CD4-positive, alpha-beta T cell (primary cell): ENCODE results near the gene FOXB1. TPM values are rescaled to one million over a fixed set of nuclear protein-coding genes. Genes with fewer than 3 reads are reported as not detected.
A peak's percentile ranks its signal among the peaks of the same experiment; 100 is the strongest.

Source experiments
- ATAC-seq: fragments of 200-7000 bp; cut with Tn5 transposase; one replicate; pipeline ENCODE4 v1.10.0; 2022; ENCODE audit warnings: mild to moderate bottlenecking; ENCODE audit not compliant: poor library complexity
- CTCF ChIA-PET: fragments of 350-600 bp; sonication (Branson Sonifier 250); formaldehyde crosslinking; loops from one replicate; lab custom pipeline; 2021; ENCODE audit warnings: antibody characterized with exemption, inconsistent platforms; lab: Charles Lee
- POLR2A ChIA-PET: fragments of 350-600 bp; sonication (Branson Sonifier 250); formaldehyde crosslinking; loops from one replicate; lab custom pipeline; 2021; ENCODE audit warnings: antibody characterized with exemption, inconsistent platforms; lab: Charles Lee
- DNase-seq, 14 experiments: peaks; one replicate each; pipeline ENCODE4 v3.0.0-alpha.2; 2013 to 2020; ENCODE audit warnings: mixed read lengths in 2 of 14
- H3K27ac ChIP-seq, 2 donors: one replicate each; pipeline versions ENCODE4 v1.5.1 to v1.7.0; 2013; ENCODE audit warnings: low read length in 2 of 2, low read depth in 1 of 2, mild to moderate bottlenecking in 1 of 2
- H3K27me3 ChIP-seq, 2 experiments: 1 replicate in 1 of 2; 2 replicates in 1 of 2; pipeline versions ENCODE4 v1.6.1 to v1.7.0; 2013; ENCODE audit warnings: low read length in 2 of 2, control low read depth in 1 of 2, mild to moderate bottlenecking in 1 of 2, moderate library complexity in 1 of 2; ENCODE audit not compliant: insufficient read depth in 2 of 2, control insufficient read depth in 1 of 2
- H3K36me3 ChIP-seq: one replicate; pipeline ENCODE4 v1.6.1; 2013; ENCODE audit warnings: low read length, control low read depth; ENCODE audit not compliant: insufficient read depth
- H3K4me1 ChIP-seq: one replicate; pipeline ENCODE4 v1.6.1; 2013; ENCODE audit warnings: low read length, control low read depth; ENCODE audit not compliant: insufficient read depth
- H3K4me3 ChIP-seq: one replicate; pipeline ENCODE4 v1.5.1; 2013; ENCODE audit warnings: mild to moderate bottlenecking, low read length, moderate library complexity
- H3K9me3 ChIP-seq, 2 experiments: 1 replicate in 1 of 2; 2 replicates in 1 of 2; pipeline versions ENCODE4 v1.6.1 to v1.7.0; 2013; ENCODE audit warnings: low read length in 2 of 2, mild to moderate bottlenecking in 2 of 2, control low read depth in 1 of 2, moderate library complexity in 1 of 2; ENCODE audit not compliant: control insufficient read depth in 1 of 2, insufficient read depth in 1 of 2
- H3K27ac Mint-ChIP-seq: one replicate; pipeline ENCODE4 v1.8.0; 2020; ENCODE audit warnings: mixed read lengths
- H3K27me3 Mint-ChIP-seq: one replicate; pipeline ENCODE4 v1.8.0; 2021; ENCODE audit warnings: mixed read lengths
- H3K36me3 Mint-ChIP-seq: one replicate; pipeline ENCODE4 v1.8.0; 2021; ENCODE audit warnings: low read depth, mixed read lengths
- H3K4me1 Mint-ChIP-seq: one replicate; pipeline ENCODE4 v1.8.0; 2021; ENCODE audit warnings: low read depth, mixed read lengths
- H3K4me3 Mint-ChIP-seq: one replicate; pipeline ENCODE4 v1.8.0; 2020; ENCODE audit warnings: mild to moderate bottlenecking, mixed read lengths
- H3K9me3 Mint-ChIP-seq: one replicate; pipeline ENCODE4 v1.8.0; 2020; ENCODE audit warnings: mixed read lengths
- intact Hi-C, 2 experiments: fragments of 100-400 bp; cut with DNase I in 1 of 2; cut with micrococcal nuclease in 1 of 2; formaldehyde crosslinking; loops; one replicate each; pipeline versions ENCODE4 v1.15.1 to v1.9.0; 2023 to 2025; cut with DNase I, micrococcal nuclease
- total RNA-seq, 174 experiments: library from RNA in 2 of 174; stranded (reverse) in 2 of 174; gene quantifications; one replicate each; pipeline ENCODE4 v1.2.3 and lab custom pipeline; 2021 to 2026
- TF ChIP-seq, protein P1 (sequence below): fragments of 200-600 bp; IDR thresholded peaks from one replicate; pipeline ENCODE4 v1.8.0; 2022; ENCODE audit warnings: antibody characterized with exemption, mild to moderate bottlenecking

FOXB1 gene
- total RNA-seq, 2 experiments from 2014 or later = 0.14 to 0.19 TPM

DNA sequence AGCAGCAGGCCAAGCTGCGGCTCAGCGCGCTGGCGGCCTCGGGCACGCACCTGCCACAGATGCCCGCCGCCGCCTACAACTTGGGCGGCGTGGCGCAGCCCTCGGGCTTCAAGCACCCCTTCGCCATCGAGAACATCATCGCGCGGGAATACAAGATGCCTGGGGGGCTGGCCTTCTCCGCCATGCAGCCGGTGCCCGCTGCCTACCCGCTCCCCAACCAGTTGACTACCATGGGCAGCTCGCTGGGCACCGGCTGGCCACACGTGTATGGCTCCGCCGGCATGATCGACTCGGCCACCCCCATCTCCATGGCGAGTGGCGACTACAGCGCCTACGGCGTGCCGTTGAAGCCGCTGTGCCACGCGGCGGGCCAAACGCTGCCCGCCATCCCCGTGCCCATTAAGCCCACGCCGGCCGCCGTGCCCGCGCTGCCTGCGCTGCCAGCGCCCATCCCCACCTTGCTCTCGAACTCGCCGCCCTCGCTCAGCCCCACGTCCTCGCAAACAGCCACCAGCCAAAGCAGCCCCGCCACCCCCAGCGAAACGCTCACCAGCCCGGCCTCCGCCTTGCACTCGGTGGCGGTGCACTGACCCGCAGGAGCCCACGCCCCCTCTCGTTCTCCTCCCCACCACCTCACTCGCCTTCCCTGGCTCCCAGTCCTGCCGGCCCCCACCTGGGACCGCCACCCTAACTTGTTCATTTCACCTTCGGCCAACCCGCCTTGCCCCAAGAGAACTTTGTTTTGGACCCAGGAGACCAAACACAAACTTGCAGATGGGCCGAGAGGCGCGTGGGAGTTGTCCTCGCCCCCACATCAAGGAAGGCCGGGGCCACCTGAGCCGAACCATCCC lies 1.5 kb downstream of the FOXB1 start:
- peaks cover 11 to 45% of the 10 kb centered on the region in 2 experiments for H3K9me3 ChIP-seq
- TF ChIP-seq, protein P1, sequence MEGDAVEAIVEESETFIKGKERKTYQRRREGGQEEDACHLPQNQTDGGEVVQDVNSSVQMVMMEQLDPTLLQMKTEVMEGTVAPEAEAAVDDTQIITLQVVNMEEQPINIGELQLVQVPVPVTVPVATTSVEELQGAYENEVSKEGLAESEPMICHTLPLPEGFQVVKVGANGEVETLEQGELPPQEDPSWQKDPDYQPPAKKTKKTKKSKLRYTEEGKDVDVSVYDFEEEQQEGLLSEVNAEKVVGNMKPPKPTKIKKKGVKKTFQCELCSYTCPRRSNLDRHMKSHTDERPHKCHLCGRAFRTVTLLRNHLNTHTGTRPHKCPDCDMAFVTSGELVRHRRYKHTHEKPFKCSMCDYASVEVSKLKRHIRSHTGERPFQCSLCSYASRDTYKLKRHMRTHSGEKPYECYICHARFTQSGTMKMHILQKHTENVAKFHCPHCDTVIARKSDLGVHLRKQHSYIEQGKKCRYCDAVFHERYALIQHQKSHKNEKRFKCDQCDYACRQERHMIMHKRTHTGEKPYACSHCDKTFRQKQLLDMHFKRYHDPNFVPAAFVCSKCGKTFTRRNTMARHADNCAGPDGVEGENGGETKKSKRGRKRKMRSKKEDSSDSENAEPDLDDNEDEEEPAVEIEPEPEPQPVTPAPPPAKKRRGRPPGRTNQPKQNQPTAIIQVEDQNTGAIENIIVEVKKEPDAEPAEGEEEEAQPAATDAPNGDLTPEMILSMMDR = no peak
- H3K9me3 Mint-ChIP-seq = peaks cover 4% of the 10 kb centered on the region
- H3K4me3 ChIP-seq = peak overlapping the region; percentile 55
- peaks cover 70 to 100% of the 10 kb centered on the region in 2 experiments for H3K27me3 ChIP-seq
- H3K36me3 Mint-ChIP-seq = peaks cover 16% of the 10 kb centered on the region
- ChIA-PET POLR2A (interaction anchor here (1.1 to 2.5 kb wide), 7 partner anchors 8 to 316 kb away, joined by 3 to 13 read pairs (median 6); partner anchors contain the start of gene BNIP2), CTCF (no interaction called here)
- DNase-seq (peak in 4 of 14 experiments; percentile 8 to 36 (median 22)), ATAC-seq (no peak)
- H3K4me1 Mint-ChIP-seq = peaks cover 53% of the 10 kb centered on the region
- intact Hi-C loops = loop anchor here in 1 of 2 experiments (5.0 kb wide), 2 partner anchors 122 to 253 kb away; no protein-coding TSS in a partner anchor
- H3K27ac ChIP-seq = no peak overlapping the region
- H3K4me1 ChIP-seq = peaks cover 39% of the 10 kb centered on the region
- peaks cover 98% of the 10 kb centered on the region for H3K27me3 Mint-ChIP-seq
- peak overlapping the region; percentile 91 for H3K4me3 Mint-ChIP-seq
- peak overlapping the region; percentile 81 for H3K27ac Mint-ChIP-seq
- no peaks in the 10 kb centered on the region for H3K36me3 ChIP-seq

DNA sequence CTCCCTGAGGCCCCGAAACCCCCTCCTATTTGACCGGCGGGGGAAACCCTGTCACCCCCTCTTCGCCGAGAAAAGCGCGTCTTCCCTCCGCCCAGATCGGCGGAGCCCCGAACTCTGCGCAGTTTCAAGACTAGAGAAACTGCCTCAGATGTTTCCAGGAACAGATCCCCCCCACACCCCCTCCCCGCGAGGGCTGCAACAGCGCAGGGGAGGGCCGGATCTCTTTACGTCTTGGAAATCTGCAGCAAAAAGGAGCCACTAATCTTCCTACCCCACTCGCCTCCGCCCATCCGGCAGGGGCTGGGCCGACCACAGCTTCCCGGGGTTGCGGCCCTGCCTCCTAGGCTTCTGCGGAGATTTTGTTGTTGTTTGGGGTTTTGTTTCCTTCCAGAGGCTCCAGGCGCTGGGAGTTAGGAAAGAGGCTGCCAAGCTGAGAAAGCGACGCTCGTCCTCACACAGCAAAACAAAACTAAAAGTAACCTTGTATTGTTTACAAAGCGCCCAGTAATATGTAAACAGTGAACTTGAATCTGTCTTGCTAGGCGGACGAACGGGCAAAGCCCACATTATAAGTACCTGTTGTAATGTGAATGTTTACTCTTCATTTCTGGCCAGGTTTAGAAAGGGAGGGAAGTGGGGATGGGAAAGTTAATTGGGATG lies 2.2 kb downstream of the FOXB1 start:
- H3K4me1 ChIP-seq = peaks cover 38% of the 10 kb centered on the region
- peak overlapping the region; percentile 55 for H3K4me3 ChIP-seq
- peaks cover 67 to 100% of the 10 kb centered on the region in 2 experiments for H3K27me3 ChIP-seq
- peak overlapping the region; percentile 81 for H3K27ac Mint-ChIP-seq
- H3K9me3 ChIP-seq = peaks cover 11 to 40% of the 10 kb centered on the region in 2 experiments
- peaks cover under 1% of the 10 kb centered on the region for H3K9me3 Mint-ChIP-seq
- H3K4me1 Mint-ChIP-seq = peaks cover 45% of the 10 kb centered on the region
- DNase-seq = peak in 13 of 14 experiments; percentile 31 to 89 (median 58)
- no peak overlapping the region for H3K27ac ChIP-seq
- peak; percentile 81 for ATAC-seq
- H3K27me3 Mint-ChIP-seq = peaks cover 98% of the 10 kb centered on the region
- peaks cover 12% of the 10 kb centered on the region for H3K36me3 Mint-ChIP-seq
- ChIA-PET CTCF (interaction anchor here (1.4 kb wide), 1 partner anchor 9 kb away, joined by 6 read pairs; no protein-coding TSS in a partner anchor), POLR2A (interaction anchor here (1.1 to 1.6 kb wide), 6 partner anchors 9 to 317 kb away, joined by 3 to 9 read pairs (median 5); partner anchors contain the start of gene BNIP2)
- TF ChIP-seq, protein P1 = no peak
- intact Hi-C loops = loop anchor here in 1 of 2 experiments (5.0 kb wide), 2 partner anchors 121 to 254 kb away; no protein-coding TSS in a partner anchor
- peak overlapping the region; percentile 91 for H3K4me3 Mint-ChIP-seq
- no peaks in the 10 kb centered on the region for H3K36me3 ChIP-seq

DNA sequence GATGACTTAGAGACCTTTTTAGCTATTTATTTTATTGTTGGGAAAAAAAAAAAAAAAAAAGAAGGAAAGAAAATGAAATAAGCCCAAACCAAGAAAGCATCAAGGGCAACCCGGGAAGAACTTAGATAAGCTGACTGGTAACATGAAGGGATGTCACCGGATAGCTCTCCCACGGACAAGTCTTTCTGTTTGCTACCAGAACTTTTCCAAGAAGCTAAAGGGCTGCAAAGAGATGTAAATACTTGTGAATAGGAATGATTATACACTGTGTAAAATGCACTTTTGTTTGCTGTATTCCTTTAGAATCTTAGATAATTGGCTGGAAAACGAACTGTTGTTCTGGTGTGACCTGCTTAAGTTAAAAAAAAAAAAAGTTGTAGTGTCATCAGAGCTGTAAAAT lies 2.8 kb downstream of the FOXB1 start:
- CTCF ChIA-PET = interaction anchor here (1.4 kb wide), 1 partner anchor 9 kb away, joined by 6 read pairs; no protein-coding TSS in a partner anchor
- intact Hi-C loops = loop anchor here in 1 of 2 experiments (5.0 kb wide), 2 partner anchors 120 to 255 kb away; no protein-coding TSS in a partner anchor
- peak overlapping the region; percentile 55 for H3K4me3 ChIP-seq

More for the DNA sequence above, 2.8 kb downstream of the FOXB1 start:
- Mint-ChIP-seq H3K27me3 (peaks cover 98% of the 10 kb centered on the region), H3K4me3 (peak overlapping the region; percentile 91), H3K36me3 (peaks cover 7% of the 10 kb centered on the region), H3K27ac (peak overlapping the region; percentile 81), H3K4me1 (peaks cover 40% of the 10 kb centered on the region), H3K9me3 (no peaks in the 10 kb centered on the region)
- POLR2A ChIA-PET = interaction anchor here (0.6 to 1.6 kb wide), 8 partner anchors 9 to 317 kb away, joined by 3 to 9 read pairs (median 4); partner anchors contain the start of gene BNIP2
- no peak for ATAC-seq
- DNase-seq = no peak
- H3K36me3 ChIP-seq = no peaks in the 10 kb centered on the region
- peaks cover 62 to 100% of the 10 kb centered on the region in 2 experiments for H3K27me3 ChIP-seq
- no peak overlapping the region for H3K27ac ChIP-seq
- TF ChIP-seq, protein P1 = no peak
- H3K4me1 ChIP-seq = peaks cover 38% of the 10 kb centered on the region
- peaks cover 10 to 37% of the 10 kb centered on the region in 2 experiments for H3K9me3 ChIP-seq
